A549 (cell line): ENCODE results near the gene RASA3.

Source experiments
- EHMT2 ChIP-seq: fragments of 200-600 bp; sonication (generic); IDR thresholded peaks from 2 replicates; pipeline ENCODE4 v1.6.1; 2016; ENCODE audit warnings: antibody characterized with exemption, low read depth, mild to moderate bottlenecking, moderate library complexity
- RCOR1 ChIP-seq: fragments of 150-350 bp; IDR thresholded peaks from 2 replicates; pipeline ENCODE4 v1.6.1; 2014; ENCODE audit warnings: antibody characterized with exemption, low read length, low read depth
- TF ChIP-seq, protein P1 (sequence below): fragments of >200 bp; sonication (Bioruptor Twin); formaldehyde crosslinking; IDR thresholded peaks from 3 replicates; pipeline ENCODE4 v1.5.1; 2016

DNA sequence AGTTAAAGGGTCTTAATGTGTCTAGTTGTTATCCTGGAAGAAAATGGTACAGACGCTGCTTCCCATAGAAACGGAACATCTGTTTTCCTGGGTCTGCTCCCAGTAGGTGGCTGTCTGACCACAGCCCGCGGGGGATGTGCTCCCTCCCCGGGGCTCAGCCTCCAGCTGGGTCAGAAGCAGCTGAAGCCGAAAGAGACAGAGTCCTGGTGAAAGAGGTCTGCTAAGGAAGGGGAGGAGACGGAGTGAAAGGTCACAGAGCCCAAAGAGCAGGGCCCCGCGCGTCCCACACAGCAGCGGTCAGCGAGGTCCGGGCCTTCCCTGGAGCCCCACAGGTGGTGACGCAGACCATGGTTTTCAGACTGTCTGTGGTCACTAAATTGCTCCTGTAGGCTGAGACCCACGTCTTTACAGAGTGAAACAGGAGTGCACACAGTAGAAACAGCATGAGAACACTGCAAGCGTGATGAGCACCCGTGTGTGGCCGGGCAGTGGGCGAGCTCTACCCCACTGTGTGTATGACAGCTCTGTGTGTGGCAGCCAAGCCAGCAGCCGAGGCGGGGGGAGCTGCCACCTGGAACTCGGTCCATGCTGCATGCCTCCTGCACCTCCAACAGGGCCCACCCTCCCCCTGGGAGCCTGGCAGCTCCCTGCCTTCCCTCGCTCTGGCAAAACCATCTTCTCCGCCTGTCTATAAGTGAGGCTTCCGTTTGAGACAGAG is 106.5 kb downstream of the RASA3 start:
- TF ChIP-seq RCOR1: no peak
- TF ChIP-seq, protein P1, sequence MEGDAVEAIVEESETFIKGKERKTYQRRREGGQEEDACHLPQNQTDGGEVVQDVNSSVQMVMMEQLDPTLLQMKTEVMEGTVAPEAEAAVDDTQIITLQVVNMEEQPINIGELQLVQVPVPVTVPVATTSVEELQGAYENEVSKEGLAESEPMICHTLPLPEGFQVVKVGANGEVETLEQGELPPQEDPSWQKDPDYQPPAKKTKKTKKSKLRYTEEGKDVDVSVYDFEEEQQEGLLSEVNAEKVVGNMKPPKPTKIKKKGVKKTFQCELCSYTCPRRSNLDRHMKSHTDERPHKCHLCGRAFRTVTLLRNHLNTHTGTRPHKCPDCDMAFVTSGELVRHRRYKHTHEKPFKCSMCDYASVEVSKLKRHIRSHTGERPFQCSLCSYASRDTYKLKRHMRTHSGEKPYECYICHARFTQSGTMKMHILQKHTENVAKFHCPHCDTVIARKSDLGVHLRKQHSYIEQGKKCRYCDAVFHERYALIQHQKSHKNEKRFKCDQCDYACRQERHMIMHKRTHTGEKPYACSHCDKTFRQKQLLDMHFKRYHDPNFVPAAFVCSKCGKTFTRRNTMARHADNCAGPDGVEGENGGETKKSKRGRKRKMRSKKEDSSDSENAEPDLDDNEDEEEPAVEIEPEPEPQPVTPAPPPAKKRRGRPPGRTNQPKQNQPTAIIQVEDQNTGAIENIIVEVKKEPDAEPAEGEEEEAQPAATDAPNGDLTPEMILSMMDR: no peak
- no peak for TF ChIP-seq EHMT2
